CD4-positive, alpha-beta T cell (primary cell): ENCODE measurements around the gene EPHB1. TPM values are rescaled to one million over a fixed set of nuclear protein-coding genes. Genes with fewer than 3 reads are reported as not detected.

ENCODE experiments used
- ATAC-seq: fragments of 200-7000 bp; cut with Tn5 transposase; one replicate; pipeline ENCODE4 v1.10.0; 2022; ENCODE audit warnings: mild to moderate bottlenecking; ENCODE audit not compliant: poor library complexity
- CTCF ChIA-PET: fragments of 350-600 bp; sonication (Branson Sonifier 250); formaldehyde crosslinking; loops from one replicate; lab custom pipeline; 2021; ENCODE audit warnings: antibody characterized with exemption, inconsistent platforms; lab: Charles Lee
- POLR2A ChIA-PET: fragments of 350-600 bp; sonication (Branson Sonifier 250); formaldehyde crosslinking; loops from one replicate; lab custom pipeline; 2021; ENCODE audit warnings: antibody characterized with exemption, inconsistent platforms; lab: Charles Lee
- DNase-seq, 14 experiments: peaks; one replicate each; pipeline ENCODE4 v3.0.0-alpha.2; 2013 to 2020; ENCODE audit warnings: mixed read lengths in 2 of 14
- H3K27ac ChIP-seq, 2 donors: one replicate each; pipeline versions ENCODE4 v1.5.1 to v1.7.0; 2013; ENCODE audit warnings: low read length in 2 of 2, low read depth in 1 of 2, mild to moderate bottlenecking in 1 of 2
- H3K27me3 ChIP-seq, 2 experiments: 1 replicate in 1 of 2; 2 replicates in 1 of 2; pipeline versions ENCODE4 v1.6.1 to v1.7.0; 2013; ENCODE audit warnings: low read length in 2 of 2, control low read depth in 1 of 2, mild to moderate bottlenecking in 1 of 2, moderate library complexity in 1 of 2; ENCODE audit not compliant: insufficient read depth in 2 of 2, control insufficient read depth in 1 of 2
- H3K36me3 ChIP-seq: one replicate; pipeline ENCODE4 v1.6.1; 2013; ENCODE audit warnings: low read length, control low read depth; ENCODE audit not compliant: insufficient read depth
- H3K4me1 ChIP-seq: one replicate; pipeline ENCODE4 v1.6.1; 2013; ENCODE audit warnings: low read length, control low read depth; ENCODE audit not compliant: insufficient read depth
- H3K4me3 ChIP-seq: one replicate; pipeline ENCODE4 v1.5.1; 2013; ENCODE audit warnings: mild to moderate bottlenecking, low read length, moderate library complexity
- H3K9me3 ChIP-seq, 2 experiments: 1 replicate in 1 of 2; 2 replicates in 1 of 2; pipeline versions ENCODE4 v1.6.1 to v1.7.0; 2013; ENCODE audit warnings: low read length in 2 of 2, mild to moderate bottlenecking in 2 of 2, control low read depth in 1 of 2, moderate library complexity in 1 of 2; ENCODE audit not compliant: control insufficient read depth in 1 of 2, insufficient read depth in 1 of 2
- H3K27ac Mint-ChIP-seq: one replicate; pipeline ENCODE4 v1.8.0; 2020; ENCODE audit warnings: mixed read lengths
- H3K27me3 Mint-ChIP-seq: one replicate; pipeline ENCODE4 v1.8.0; 2021; ENCODE audit warnings: mixed read lengths
- H3K36me3 Mint-ChIP-seq: one replicate; pipeline ENCODE4 v1.8.0; 2021; ENCODE audit warnings: low read depth, mixed read lengths
- H3K4me1 Mint-ChIP-seq: one replicate; pipeline ENCODE4 v1.8.0; 2021; ENCODE audit warnings: low read depth, mixed read lengths
- H3K4me3 Mint-ChIP-seq: one replicate; pipeline ENCODE4 v1.8.0; 2020; ENCODE audit warnings: mild to moderate bottlenecking, mixed read lengths
- H3K9me3 Mint-ChIP-seq: one replicate; pipeline ENCODE4 v1.8.0; 2020; ENCODE audit warnings: mixed read lengths
- CTCF ChIP-seq: fragments of 200-600 bp; IDR thresholded peaks from one replicate; pipeline ENCODE4 v1.8.0; 2022; ENCODE audit warnings: antibody characterized with exemption, mild to moderate bottlenecking
- intact Hi-C, 2 experiments: fragments of 100-400 bp; cut with DNase I in 1 of 2; cut with micrococcal nuclease in 1 of 2; formaldehyde crosslinking; loops; one replicate each; pipeline versions ENCODE4 v1.15.1 to v1.9.0; 2023 to 2025; cut with DNase I, micrococcal nuclease
- total RNA-seq, 174 experiments: library from RNA in 2 of 174; stranded (reverse) in 2 of 174; gene quantifications; one replicate each; pipeline ENCODE4 v1.2.3 and lab custom pipeline; 2021 to 2026

EPHB1 gene
- total RNA-seq, 2 experiments from 2014 or later: 0.08 to 0.49 TPM

DNA sequence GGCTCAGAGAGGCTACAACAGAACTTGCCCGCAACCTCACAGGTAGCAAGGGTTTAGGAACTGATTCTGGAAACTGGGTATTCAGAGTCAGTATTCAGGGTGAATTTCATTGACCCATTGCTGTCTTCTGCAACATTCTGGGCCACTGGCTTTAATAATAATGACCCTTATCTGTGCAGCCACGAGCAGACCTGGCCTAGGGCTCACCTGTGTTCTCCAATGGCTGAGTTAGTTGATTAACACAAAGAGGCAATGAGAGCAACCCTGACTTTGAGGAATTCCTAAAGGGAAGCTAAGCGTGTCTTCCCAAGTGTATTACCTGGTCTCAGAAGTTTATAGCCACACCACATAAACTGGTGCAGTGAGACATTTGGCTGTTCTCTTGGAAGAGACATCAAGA is 289.9 kb downstream of the EPHB1 start:
- CTCF ChIA-PET: no interaction called here
- H3K9me3 Mint-ChIP-seq: no peaks in the 10 kb centered on the region
- no peak overlapping the region for H3K4me3 Mint-ChIP-seq
- H3K27ac Mint-ChIP-seq: no peak overlapping the region
- no peaks in the 10 kb centered on the region for H3K4me1 Mint-ChIP-seq
- POLR2A ChIA-PET: no interaction called here
- no peaks in the 10 kb centered on the region for H3K36me3 ChIP-seq
- ATAC-seq: no peak
- no peaks in the 10 kb centered on the region for H3K27me3 ChIP-seq
- H3K4me1 ChIP-seq: no peaks in the 10 kb centered on the region
- H3K36me3 Mint-ChIP-seq: no peaks in the 10 kb centered on the region
- TF ChIP-seq CTCF: no peak
- intact Hi-C loops: no loop called here
- no peak overlapping the region for H3K4me3 ChIP-seq
- DNase-seq: no peak
- H3K9me3 ChIP-seq: peaks cover 0 to 5% of the 10 kb centered on the region in 2 experiments
- H3K27me3 Mint-ChIP-seq: no peaks in the 10 kb centered on the region
- H3K27ac ChIP-seq: no peak overlapping the region

- Mint-ChIP-seq H3K4me1 (no peaks in the 10 kb centered on the region), H3K4me3 (no peak overlapping the region), H3K27ac (no peak overlapping the region), H3K36me3 (no peaks in the 10 kb centered on the region), H3K27me3 (no peaks in the 10 kb centered on the region), H3K9me3 (no peaks in the 10 kb centered on the region)
- Histone ChIP-seq H3K9me3 (peaks cover 0 to 5% of the 10 kb centered on the region in 2 experiments), H3K4me1 (no peaks in the 10 kb centered on the region), H3K36me3 (no peaks in the 10 kb centered on the region), H3K27me3 (no peaks in the 10 kb centered on the region), H3K27ac (no peak overlapping the region), H3K4me3 (no peak overlapping the region)
- ATAC-seq (no peak), DNase-seq (no peak)
- ChIA-PET CTCF (no interaction called here), POLR2A (no interaction called here)
- intact Hi-C loops: no loop called here
- no peak for TF ChIP-seq CTCF
Observed at GRCh38 chr3:135085652-135086436, 290.8 kb downstream of the EPHB1 start.

DNA sequence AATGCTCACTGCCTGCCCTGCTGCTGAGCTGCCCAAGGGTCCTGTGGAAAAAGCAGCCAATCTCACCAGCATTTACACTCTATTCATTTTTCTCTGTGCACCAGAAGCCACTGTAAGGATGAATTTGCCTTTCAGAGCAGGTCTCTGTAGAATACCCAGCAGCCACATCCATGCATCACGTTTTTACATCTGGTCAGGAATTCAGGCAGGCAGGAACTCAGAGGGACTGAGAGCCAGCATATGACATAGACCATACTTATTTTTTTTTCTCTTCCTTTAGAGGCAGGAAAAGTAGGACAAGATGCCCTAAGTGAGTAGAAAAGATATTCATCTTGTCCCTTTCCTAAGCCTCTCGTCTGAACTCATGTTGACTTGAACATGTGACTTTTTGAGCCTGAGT is 292.7 kb downstream of the EPHB1 start:
- CTCF ChIA-PET: no interaction called here
- Mint-ChIP-seq H3K27ac (no peak overlapping the region), H3K36me3 (no peaks in the 10 kb centered on the region), H3K4me1 (no peaks in the 10 kb centered on the region), H3K9me3 (no peaks in the 10 kb centered on the region), H3K4me3 (no peak overlapping the region), H3K27me3 (no peaks in the 10 kb centered on the region)
- peaks cover 0 to 5% of the 10 kb centered on the region in 2 experiments for H3K9me3 ChIP-seq
- no peaks in the 10 kb centered on the region for H3K27me3 ChIP-seq
- ATAC-seq (no peak), DNase-seq (no peak)
- POLR2A ChIA-PET: no interaction called here
- no peak overlapping the region for H3K27ac ChIP-seq
- H3K4me3 ChIP-seq: no peak overlapping the region
- no peaks in the 10 kb centered on the region for H3K36me3 ChIP-seq
- no peaks in the 10 kb centered on the region for H3K4me1 ChIP-seq
- no peak for TF ChIP-seq CTCF
- intact Hi-C loops: no loop called here
